Testis (tissue), 3 donors: ENCODE measurements around the gene ADORA3. TPM values are rescaled to one million over a fixed set of nuclear protein-coding genes. Genes with fewer than 3 reads are reported as not detected.

Experiments
- DNase-seq: peaks from one replicate; pipeline ENCODE4 v3.0.0-alpha.2; 2019
- H3K27ac ChIP-seq, 2 donors: fragments of 200-600 bp; sonication (generic); one replicate each; pipeline ENCODE4 v1.5.1; 2019
- H3K27me3 ChIP-seq: fragments of 200-600 bp; sonication (generic); one replicate; pipeline ENCODE4 v1.5.1; 2019
- H3K36me3 ChIP-seq: fragments of 200-600 bp; sonication (generic); one replicate; pipeline ENCODE4 v1.5.1; 2017; ENCODE audit warnings: low read depth; ENCODE audit errors: missing control alignments
- H3K4me1 ChIP-seq: fragments of 200-600 bp; sonication (generic); one replicate; pipeline ENCODE4 v1.5.1; 2019
- H3K4me3 ChIP-seq, 2 donors: fragments of 200-600 bp; sonication (generic); one replicate each; pipeline ENCODE4 v1.5.1; 2017 to 2019
- H3K9me3 ChIP-seq: fragments of 200-600 bp; sonication (generic); one replicate; pipeline ENCODE4 v1.5.1; 2017
- POLR2A ChIP-seq: fragments of 450-650 bp; IDR thresholded peaks from one replicate; pipeline ENCODE4 v1.6.1; 2017; ENCODE audit warnings: antibody characterized with exemption, mild to moderate bottlenecking, moderate library complexity
- WGBS, 2 donors: methylation state at CpG; one replicate each; pipeline ENCODE4 v1.1.5; 2018; 5-methylcytosine and 5-hydroxymethylcytosine counted together
- intact Hi-C: fragments of 100-400 bp; cut with DNase I; formaldehyde crosslinking; loops from one replicate; pipeline ENCODE4 v1.15.1; 2023; ENCODE audit warnings: low total_unique reads
- polyA plus RNA-seq: library from polyadenylated mRNA; stranded (reverse); fragments of 350-450 nt; fragmentation: Illumina TruSeq; extraction: RNeasy Lipid Tissue Mini Kit (QIAGEN cat#74804); gene quantifications from one replicate; pipeline ENCODE4 v1.2.3, GENCODE V29; 2014; ENCODE audit warnings: low read depth, low replicate concordance; ENCODE audit not compliant: insufficient read depth
- total RNA-seq, 2 donors: library from RNA; depleted of rRNA; stranded (reverse); fragments of >200 nt; gene quantifications; one replicate each; pipeline ENCODE4 v1.2.3, GENCODE V29; 2016
- TF ChIP-seq, protein P1 (sequence below), 3 experiments: fragments of 450-650 bp in 2 of 3; fragments of 200-600 bp in 1 of 3; sonication (generic) in 1 of 3; IDR thresholded peaks; one replicate each; pipeline ENCODE4 v1.5.1; 2016 to 2019; ENCODE audit warnings: antibody characterized with exemption in 3 of 3, mild to moderate bottlenecking in 2 of 3, moderate library complexity in 1 of 3

The ADORA3 gene
- total and polyA plus RNA-seq, 3 donors from 2014 or later, result 2.5 to 3.8 (median 2.8) TPM

DNA sequence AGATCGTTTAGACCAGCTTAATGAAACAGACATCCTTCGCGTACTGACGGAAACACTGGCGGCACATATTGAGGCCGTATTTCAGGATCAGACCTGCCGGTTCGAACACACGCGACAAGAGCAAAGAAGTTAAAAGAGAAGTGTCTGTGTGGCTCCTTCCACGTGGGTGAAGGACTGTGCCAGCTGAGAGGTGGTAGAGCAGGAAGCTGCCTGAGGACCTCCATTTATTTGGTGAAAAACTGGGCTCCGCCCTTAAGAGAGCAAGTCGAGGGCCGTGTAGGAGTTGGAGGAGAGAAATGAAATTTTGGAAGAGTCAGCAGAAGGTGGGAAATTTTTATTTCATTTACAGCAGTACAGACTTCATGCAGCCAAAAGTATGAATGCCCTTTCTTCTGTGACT, 38.8 kb upstream of the ADORA3 start:
- Histone ChIP-seq H3K4me1 (no peaks in the 10 kb centered on the region), H3K9me3 (no peaks in the 10 kb centered on the region), H3K27ac (no peak overlapping the region), H3K4me3 (peak overlapping the region in 1 of 2 donors; percentile 20), H3K36me3 (no peaks in the 10 kb centered on the region), H3K27me3 (no peaks in the 10 kb centered on the region)
- WGBS, 2 donors, result 49 to 53% methylated on average over 14 of the region's 14 CpGs
- TF ChIP-seq, protein P1, sequence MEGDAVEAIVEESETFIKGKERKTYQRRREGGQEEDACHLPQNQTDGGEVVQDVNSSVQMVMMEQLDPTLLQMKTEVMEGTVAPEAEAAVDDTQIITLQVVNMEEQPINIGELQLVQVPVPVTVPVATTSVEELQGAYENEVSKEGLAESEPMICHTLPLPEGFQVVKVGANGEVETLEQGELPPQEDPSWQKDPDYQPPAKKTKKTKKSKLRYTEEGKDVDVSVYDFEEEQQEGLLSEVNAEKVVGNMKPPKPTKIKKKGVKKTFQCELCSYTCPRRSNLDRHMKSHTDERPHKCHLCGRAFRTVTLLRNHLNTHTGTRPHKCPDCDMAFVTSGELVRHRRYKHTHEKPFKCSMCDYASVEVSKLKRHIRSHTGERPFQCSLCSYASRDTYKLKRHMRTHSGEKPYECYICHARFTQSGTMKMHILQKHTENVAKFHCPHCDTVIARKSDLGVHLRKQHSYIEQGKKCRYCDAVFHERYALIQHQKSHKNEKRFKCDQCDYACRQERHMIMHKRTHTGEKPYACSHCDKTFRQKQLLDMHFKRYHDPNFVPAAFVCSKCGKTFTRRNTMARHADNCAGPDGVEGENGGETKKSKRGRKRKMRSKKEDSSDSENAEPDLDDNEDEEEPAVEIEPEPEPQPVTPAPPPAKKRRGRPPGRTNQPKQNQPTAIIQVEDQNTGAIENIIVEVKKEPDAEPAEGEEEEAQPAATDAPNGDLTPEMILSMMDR (IDR thresholded peaks at IDR 0.05), result no peak
- no peak for TF ChIP-seq POLR2A
- DNase-seq, result no peak
- intact Hi-C loops, result no loop called here

DNA sequence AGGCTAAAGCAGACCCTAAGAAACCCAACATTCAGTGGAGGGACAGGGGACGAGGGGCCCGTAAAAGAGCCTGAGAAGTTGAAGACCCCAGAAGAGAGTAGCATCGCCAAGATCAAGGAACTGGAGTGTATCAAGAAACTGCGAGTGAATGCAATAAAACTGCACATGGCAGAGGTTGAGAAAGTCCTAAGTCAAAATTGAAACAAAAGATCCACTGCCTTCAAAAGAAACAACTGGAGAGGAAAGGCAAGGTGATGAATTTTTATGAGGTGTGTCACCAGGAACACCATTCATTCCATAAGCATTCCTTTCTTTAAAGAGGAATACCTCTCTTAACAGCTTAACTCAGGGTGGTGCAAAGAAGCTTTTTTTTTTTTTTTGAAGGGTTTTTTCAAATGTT, 38.3 kb upstream of the ADORA3 start:
- H3K36me3 ChIP-seq, result no peaks in the 10 kb centered on the region
- WGBS, 2 donors, result 61 to 65% methylated on average over 4 of the region's 4 CpGs
- H3K27ac ChIP-seq, result no peak overlapping the region
- TF ChIP-seq, protein P1 (IDR thresholded peaks at IDR 0.05), result no peak
- TF ChIP-seq POLR2A, result no peak
- no peaks in the 10 kb centered on the region for H3K9me3 ChIP-seq
- H3K4me1 ChIP-seq, result no peaks in the 10 kb centered on the region
- intact Hi-C loops, result no loop called here
- no peak for DNase-seq
- H3K4me3 ChIP-seq, result peak overlapping the region in 1 of 2 donors; percentile 20
- H3K27me3 ChIP-seq, result no peaks in the 10 kb centered on the region

DNA sequence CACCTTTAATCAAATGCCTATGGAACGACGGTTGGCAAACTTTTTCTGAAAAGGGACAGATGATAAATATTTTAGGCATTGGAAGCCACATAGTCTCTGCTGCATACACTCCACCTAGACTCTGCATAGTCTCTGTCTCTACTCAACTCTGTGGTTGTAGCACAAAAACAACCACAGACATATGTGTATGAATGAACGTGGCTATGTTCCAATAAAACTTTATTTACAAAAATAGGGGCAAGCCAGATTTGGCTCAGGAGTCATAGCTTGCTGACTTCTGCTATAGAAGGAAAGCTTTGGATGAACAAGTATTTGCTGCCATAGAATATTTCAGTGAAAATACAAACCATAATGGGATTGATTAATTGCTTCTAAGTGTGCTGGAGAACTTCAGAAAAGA, 37.5 kb upstream of the ADORA3 start:
- 84 to 89% methylated on average over 3 of the region's 3 CpGs for WGBS, 2 donors
- Histone ChIP-seq H3K27me3 (no peaks in the 10 kb centered on the region), H3K27ac (no peak overlapping the region), H3K4me1 (no peaks in the 10 kb centered on the region), H3K4me3 (no peak overlapping the region), H3K36me3 (no peaks in the 10 kb centered on the region), H3K9me3 (no peaks in the 10 kb centered on the region)
- DNase-seq, result no peak
- intact Hi-C loops, result no loop called here
- TF ChIP-seq, protein P1 (IDR thresholded peaks at IDR 0.05), result no peak
- TF ChIP-seq POLR2A, result no peak

DNA sequence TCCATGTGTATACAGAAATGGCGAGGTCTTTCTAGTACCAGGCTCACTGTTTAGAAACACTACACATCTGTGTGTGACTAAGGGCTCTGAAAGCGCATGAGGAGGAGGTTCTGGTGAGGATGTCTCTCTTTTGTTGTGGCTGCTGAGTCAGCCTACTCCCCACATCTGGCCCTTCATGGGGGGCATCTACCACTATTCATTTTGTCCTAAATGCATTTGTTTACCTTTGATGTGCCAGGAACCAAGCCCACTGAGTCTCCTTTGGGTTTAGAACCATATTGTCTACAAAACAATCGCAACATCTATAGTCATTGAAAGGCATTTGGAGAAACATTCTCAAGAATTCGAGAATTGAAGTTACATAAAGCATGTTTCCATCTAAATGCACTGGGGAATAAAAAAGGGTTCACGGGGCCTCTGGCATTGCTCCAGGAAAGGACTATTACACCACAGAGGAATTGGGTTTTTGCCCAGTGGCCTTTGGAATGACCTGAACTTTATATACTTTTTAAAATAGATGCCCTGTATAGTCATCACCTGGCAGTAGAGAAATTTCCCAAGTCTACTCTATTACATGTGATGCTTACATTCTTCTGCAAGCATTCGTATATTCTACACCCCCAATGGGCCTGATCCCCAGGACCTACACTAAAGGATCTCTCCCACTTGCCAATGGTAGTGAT, 35.1 kb upstream of the ADORA3 start:
- no peak for TF ChIP-seq POLR2A
- TF ChIP-seq, protein P1 (IDR thresholded peaks at IDR 0.05), result no peak
- Histone ChIP-seq H3K4me3 (no peak overlapping the region), H3K36me3 (no peaks in the 10 kb centered on the region), H3K27ac (no peak overlapping the region), H3K9me3 (no peaks in the 10 kb centered on the region), H3K4me1 (peaks cover 6% of the 10 kb centered on the region), H3K27me3 (no peaks in the 10 kb centered on the region)
- intact Hi-C loops, result no loop called here
- 78 to 88% methylated on average over 6 of the region's 6 CpGs for WGBS, 2 donors
- no peak for DNase-seq
